Endothelial cell of umbilical vein (primary cell): ENCODE data around the gene RBMS1. TPM values are rescaled to one million over a fixed set of nuclear protein-coding genes. Genes with fewer than 3 reads are reported as not detected.

ENCODE experiments used
- BruUV-seq: library from RNA; stranded (reverse); fragments of 400-500 nt; replicated peaks from 2 replicates; lab custom pipeline; 2021; lab: Mats Ljungman, UMichigan
- CTCF ChIA-PET: fragments of 300-600, 350-600 bp; sonication (Branson Sonifier 250); formaldehyde crosslinking; loops from one replicate; lab custom pipeline; 2021; ENCODE audit warnings: antibody characterized with exemption, inconsistent platforms; lab: Charles Lee
- POLR2A ChIA-PET: fragments of 300-600, 350-600 bp; sonication (Branson Sonifier 250); formaldehyde crosslinking; loops from one replicate; lab custom pipeline; 2021; ENCODE audit warnings: antibody characterized with exemption, inconsistent platforms; lab: Charles Lee
- DNase-seq: peaks from one replicate; pipeline ENCODE4 v3.0.0-alpha.2; 2011; ENCODE audit warnings: low read depth, low spot score
- FAIRE-seq: peaks from 2 replicates; lab custom pipeline; 2011; peaks lifted over from hg19 to GRCh38; lab: Jason Lieb, UNC
- H2AFZ ChIP-seq: 2 replicates; pipeline ENCODE4 v1.6.0; 2012; ENCODE audit warnings: low read depth, low read length, control low read depth, inconsistent platforms
- H3K27ac ChIP-seq: 2 replicates; pipeline ENCODE4 v1.5.1; 2011; ENCODE audit warnings: low read depth, mild to moderate bottlenecking, control low read depth, low read length, moderate library complexity; ENCODE audit not compliant: insufficient read depth
- H3K27me3 ChIP-seq, 2 experiments: 2 replicates each; pipeline versions ENCODE4 v1.6.0 to v1.6.1; 2011; ENCODE audit warnings: low read length in 2 of 2, mixed read lengths in 1 of 2; ENCODE audit not compliant: control insufficient read depth in 2 of 2, insufficient read depth in 2 of 2
- H3K36me3 ChIP-seq, 2 experiments: 2 replicates in 1 of 2; 3 replicates in 1 of 2; pipeline ENCODE4 v1.5.1; 2011; ENCODE audit warnings: low read length in 2 of 2, mild to moderate bottlenecking in 1 of 2, moderate library complexity in 1 of 2; ENCODE audit not compliant: control insufficient read depth in 2 of 2, insufficient read depth in 2 of 2; ENCODE audit errors: extremely low read depth in 1 of 2
- H3K4me1 ChIP-seq: 3 replicates; pipeline ENCODE4 v1.5.1; 2011; ENCODE audit warnings: mild to moderate bottlenecking, low read length; ENCODE audit not compliant: control insufficient read depth, insufficient read depth; ENCODE audit errors: extremely low read depth
- H3K4me2 ChIP-seq: 2 replicates; pipeline ENCODE4 v1.6.1; 2011; ENCODE audit warnings: low read length, control low read depth, mixed read lengths; ENCODE audit not compliant: insufficient read depth
- H3K4me3 ChIP-seq, 3 experiments: fragments of 200-600 bp in 1 of 3; sonication (generic), shearing (Covaris generic) in 1 of 3; replicated peaks in 1 of 3; 2 replicates each; pipeline ENCODE4 v1.5.1; 2011 to 2016; ENCODE audit warnings: control low read depth in 3 of 3, low read length in 3 of 3, mild to moderate bottlenecking in 2 of 3, inconsistent platforms in 1 of 3, low read depth in 1 of 3, moderate library complexity in 1 of 3; ENCODE audit not compliant: insufficient read depth in 1 of 3
- H3K79me2 ChIP-seq: 2 replicates; pipeline ENCODE4 v1.6.0; 2012; ENCODE audit warnings: low read length, inconsistent platforms; ENCODE audit not compliant: control insufficient read depth, insufficient read depth
- H3K9ac ChIP-seq: replicated peaks from 2 replicates; pipeline ENCODE3; 2011; ENCODE audit warnings: low read length, control low read depth; ENCODE audit not compliant: insufficient read depth; ENCODE audit errors: extremely low read depth
- H3K9me1 ChIP-seq: replicated peaks from 3 replicates; pipeline ENCODE4 v1.6.0; 2011; ENCODE audit warnings: mild to moderate bottlenecking, low read length; ENCODE audit not compliant: control insufficient read depth, insufficient read depth; ENCODE audit errors: extremely low read depth
- H3K9me3 ChIP-seq: replicated peaks from 2 replicates; pipeline ENCODE4 v1.5.1; 2012; ENCODE audit warnings: low read length, inconsistent platforms; ENCODE audit not compliant: control insufficient read depth, insufficient read depth
- H4K20me1 ChIP-seq: replicated peaks from 2 replicates; pipeline ENCODE3; 2011; ENCODE audit warnings: mild to moderate bottlenecking, low read length; ENCODE audit not compliant: control insufficient read depth, insufficient read depth; ENCODE audit errors: extremely low read depth
- EZH2 ChIP-seq: IDR thresholded peaks from 2 replicates; pipeline ENCODE4 v1.6.1; 2012; ENCODE audit warnings: borderline replicate concordance, low read depth, mild to moderate bottlenecking, moderate library complexity, low read length, inconsistent platforms; ENCODE audit not compliant: severe bottlenecking
- FOS ChIP-seq: IDR thresholded peaks from 2 replicates; pipeline ENCODE4 v1.6.1; 2011; ENCODE audit warnings: mild to moderate bottlenecking, low read length, moderate library complexity, borderline replicate concordance; ENCODE audit not compliant: insufficient read depth
- GATA2 ChIP-seq: IDR thresholded peaks from 2 replicates; pipeline ENCODE4 v1.7.0; 2011; ENCODE audit warnings: low read depth, mild to moderate bottlenecking, moderate library complexity, mixed read lengths, low read length; ENCODE audit not compliant: insufficient read length, insufficient read depth
- JUN ChIP-seq: IDR thresholded peaks from 2 replicates; pipeline ENCODE4 v1.6.1; 2011; ENCODE audit warnings: borderline replicate concordance, low read depth; ENCODE audit not compliant: insufficient read length, insufficient read depth
- MAX ChIP-seq: IDR thresholded peaks from 2 replicates; pipeline ENCODE4 v1.6.1; 2011; ENCODE audit not compliant: insufficient read depth, insufficient read length
- MYC ChIP-seq: IDR thresholded peaks from one replicate; pipeline ENCODE4 v1.6.1; 2011; ENCODE audit warnings: mild to moderate bottlenecking, low read depth, low read length
- POLR2A ChIP-seq: IDR thresholded peaks from 2 replicates; pipeline ENCODE4 v1.6.1; 2012; ENCODE audit warnings: low read depth, mild to moderate bottlenecking, control low read depth, low read length
- POLR2AphosphoS5 ChIP-seq: IDR thresholded peaks from 2 replicates; pipeline ENCODE4 v1.6.1; 2012; ENCODE audit warnings: low read depth, mild to moderate bottlenecking, control low read depth, low read length, moderate library complexity; ENCODE audit not compliant: insufficient read depth
- dilution Hi-C: fragments of 300-500 bp; cut with MboI; formaldehyde crosslinking; loops from one replicate; pipeline ENCODE4 v1.15.0; 2019; ENCODE audit warnings: low sequenced_read_pairs; ENCODE audit not compliant: extremely low pct_ligation_motif_present
- intact Hi-C: fragments of 100-400 bp; cut with micrococcal nuclease; formaldehyde crosslinking; loops from one replicate; pipeline ENCODE4 v1.10.0; 2022
- polyA plus RNA-seq, 4 experiments: library from polyadenylated mRNA; depleted of rRNA in 3 of 4; stranded (reverse) in 3 of 4; unstranded in 1 of 4; fragments of >200 nt; gene quantifications; 2 replicates each; pipeline versions ENCODE4 v1.2.1 to v1.2.3, GENCODE V29; 2011 to 2012; ENCODE audit warnings: missing spikeins in 1 of 4
- total RNA-seq: library from RNA; stranded (reverse); gene quantifications from 2 replicates; pipeline ENCODE4 v1.2.3, GENCODE V29; 2021
- TF ChIP-seq, protein P1 (sequence below), 2 donors: IDR thresholded peaks; 1 replicate in 1 of 2; 2 replicates in 1 of 2; pipeline ENCODE4 v1.5.1; 2011; ENCODE audit warnings: low read length in 2 of 2, mild to moderate bottlenecking in 2 of 2, moderate library complexity in 2 of 2, control low read depth in 1 of 2, inconsistent platforms in 1 of 2, low read depth in 1 of 2; ENCODE audit not compliant: insufficient read depth in 1 of 2; ENCODE audit errors: extremely low read depth in 1 of 2

The RBMS1 gene
- total and polyA plus RNA-seq, 2 donors (not counting 3 experiments of a cell fraction or from before 2014, with no cell fraction given): 60.0 to 93.3 TPM

- dilution Hi-C loops (no loop called here), intact Hi-C loops (no loop called here)
- Histone ChIP-seq H3K9me3 (no peaks in the 10 kb centered on the region), H3K79me2 (no peaks in the 10 kb centered on the region), H3K9me1 (no peaks in the 10 kb centered on the region), H3K9ac (peak overlapping the region; percentile 76), H3K4me2 (peak overlapping the region; percentile 79), H3K36me3 (peaks cover 2 to 4% of the 10 kb centered on the region in 2 experiments), H2AFZ (no peak overlapping the region), H3K4me1 (peaks cover 25% of the 10 kb centered on the region), H3K27ac (peak overlapping the region; percentile 93), H4K20me1 (no peaks in the 10 kb centered on the region), H3K27me3 (no peaks in the 10 kb centered on the region), H3K4me3 (peak overlapping the region in 1 of 3 experiments; percentile 21)
- ChIA-PET CTCF (interaction anchor here (0.9 to 3.2 kb wide), 28 partner anchors 9 to 1004 kb away, joined by 3 to 57 read pairs (median 7); no protein-coding TSS in a partner anchor), POLR2A (interaction anchor here (0.9 kb wide), 1 partner anchor 60 kb away, joined by 3 read pairs; no protein-coding TSS in a partner anchor)
- DNase-seq: no peak
- FAIRE-seq: no peak
- TF ChIP-seq POLR2A: peak; percentile 6
- no peak for TF ChIP-seq GATA2
- BruUV-seq: no TSS peak
Observed at GRCh38 chr2:160269365-160269764, 224.2 kb downstream of the RBMS1 start.

DNA sequence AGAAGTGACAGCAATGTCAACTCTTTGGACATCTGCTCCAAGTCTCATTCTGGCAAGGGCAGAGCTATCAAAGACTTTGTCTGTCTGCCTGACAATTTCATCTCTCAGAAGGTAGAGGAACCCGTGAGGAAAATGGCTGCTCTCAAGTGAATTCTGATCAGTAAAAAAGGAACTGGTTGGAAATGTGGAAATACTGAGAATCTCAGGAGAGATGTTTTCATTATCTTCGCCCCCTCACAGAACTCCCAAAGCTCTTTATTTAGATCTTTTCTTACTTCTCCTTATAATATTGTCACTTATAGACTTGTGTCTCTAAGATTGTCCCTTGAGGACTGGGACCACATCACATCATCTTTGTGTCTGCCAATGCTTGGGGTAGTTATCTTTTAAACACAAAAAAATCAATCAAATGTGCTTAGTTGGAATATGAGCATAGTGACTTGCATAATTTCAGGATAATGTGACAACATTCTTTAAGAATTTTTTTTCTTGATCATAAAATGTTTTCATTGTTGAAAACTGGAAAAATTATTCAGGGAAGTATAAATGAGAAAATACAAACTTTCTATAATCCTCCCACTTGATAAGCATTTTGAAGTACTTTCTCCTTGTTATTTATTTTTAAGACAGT, 225.3 kb downstream of the RBMS1 start:
- dilution Hi-C loops (no loop called here), intact Hi-C loops (no loop called here)
- ChIA-PET CTCF (interaction anchor here (1.5 to 6.0 kb wide), 3 partner anchors 16 to 158 kb away, joined by 5 to 31 read pairs (median 9); no protein-coding TSS in a partner anchor), POLR2A (no interaction called here)
- peaks cover 2% of the 10 kb centered on the region in 2 experiments for H3K36me3 ChIP-seq
- H3K4me1 ChIP-seq: peaks cover 25% of the 10 kb centered on the region
- H3K79me2 ChIP-seq: no peaks in the 10 kb centered on the region
- H4K20me1 ChIP-seq: no peaks in the 10 kb centered on the region
- H3K4me3 ChIP-seq: no peak overlapping the region
- no peak overlapping the region for H2AFZ ChIP-seq
- TF ChIP-seq MYC: no peak
- TF ChIP-seq JUN: no peak
- no peak for TF ChIP-seq POLR2A
- no peak for TF ChIP-seq FOS
- TF ChIP-seq MAX: no peak
- TF ChIP-seq POLR2AphosphoS5: no peak
- TF ChIP-seq EZH2: no peak
- TF ChIP-seq GATA2: no peak
- TF ChIP-seq, protein P1, sequence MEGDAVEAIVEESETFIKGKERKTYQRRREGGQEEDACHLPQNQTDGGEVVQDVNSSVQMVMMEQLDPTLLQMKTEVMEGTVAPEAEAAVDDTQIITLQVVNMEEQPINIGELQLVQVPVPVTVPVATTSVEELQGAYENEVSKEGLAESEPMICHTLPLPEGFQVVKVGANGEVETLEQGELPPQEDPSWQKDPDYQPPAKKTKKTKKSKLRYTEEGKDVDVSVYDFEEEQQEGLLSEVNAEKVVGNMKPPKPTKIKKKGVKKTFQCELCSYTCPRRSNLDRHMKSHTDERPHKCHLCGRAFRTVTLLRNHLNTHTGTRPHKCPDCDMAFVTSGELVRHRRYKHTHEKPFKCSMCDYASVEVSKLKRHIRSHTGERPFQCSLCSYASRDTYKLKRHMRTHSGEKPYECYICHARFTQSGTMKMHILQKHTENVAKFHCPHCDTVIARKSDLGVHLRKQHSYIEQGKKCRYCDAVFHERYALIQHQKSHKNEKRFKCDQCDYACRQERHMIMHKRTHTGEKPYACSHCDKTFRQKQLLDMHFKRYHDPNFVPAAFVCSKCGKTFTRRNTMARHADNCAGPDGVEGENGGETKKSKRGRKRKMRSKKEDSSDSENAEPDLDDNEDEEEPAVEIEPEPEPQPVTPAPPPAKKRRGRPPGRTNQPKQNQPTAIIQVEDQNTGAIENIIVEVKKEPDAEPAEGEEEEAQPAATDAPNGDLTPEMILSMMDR (IDR thresholded peaks at IDR 0.05; ENCODE audit: extremely low read depth in 1 of 2, insufficient read depth in 1 of 2, low read depth in 1 of 2, low read length in 2 of 2): no peak
- no peak overlapping the region for H3K27ac ChIP-seq
- no peak overlapping the region for H3K4me2 ChIP-seq
- H3K9me3 ChIP-seq: no peaks in the 10 kb centered on the region
- no peak overlapping the region for H3K9ac ChIP-seq
- no peaks in the 10 kb centered on the region for H3K27me3 ChIP-seq
- H3K9me1 ChIP-seq: no peaks in the 10 kb centered on the region
- DNase-seq (no peak), FAIRE-seq (no peak)
- BruUV-seq: no TSS peak
